K562 treated with DMSO at 1 percent for 24 hours (cell line): ENCODE measurements around the gene CRNKL1. TPM values are rescaled to one million over a fixed set of nuclear protein-coding genes. Genes with fewer than 3 reads are reported as not detected.

ENCODE experiments used
- total RNA-seq: library from RNA; unstranded; fragments of 300-600 nt; gene quantifications from 2 replicates; pipeline ENCODE4 v1.2.3, GENCODE V29; 2022; ENCODE audit warnings: low read depth; ENCODE audit not compliant: insufficient read depth

Gene CRNKL1
- 6.6 and 8.7 TPM in 2 replicates for total RNA-seq

GRCh38 chr20:20052074-20052970, at the start of gene CRNKL1, which contains the start of gene CFAP61:
CRNKL1 (minus strand) TSS chr20:20052466; CDS start chr20:20052342, 124 bp downstream.
CFAP61 (plus strand) TSS chr20:20052532; CDS start chr20:20056654, 4,122 bp downstream.

DNA sequence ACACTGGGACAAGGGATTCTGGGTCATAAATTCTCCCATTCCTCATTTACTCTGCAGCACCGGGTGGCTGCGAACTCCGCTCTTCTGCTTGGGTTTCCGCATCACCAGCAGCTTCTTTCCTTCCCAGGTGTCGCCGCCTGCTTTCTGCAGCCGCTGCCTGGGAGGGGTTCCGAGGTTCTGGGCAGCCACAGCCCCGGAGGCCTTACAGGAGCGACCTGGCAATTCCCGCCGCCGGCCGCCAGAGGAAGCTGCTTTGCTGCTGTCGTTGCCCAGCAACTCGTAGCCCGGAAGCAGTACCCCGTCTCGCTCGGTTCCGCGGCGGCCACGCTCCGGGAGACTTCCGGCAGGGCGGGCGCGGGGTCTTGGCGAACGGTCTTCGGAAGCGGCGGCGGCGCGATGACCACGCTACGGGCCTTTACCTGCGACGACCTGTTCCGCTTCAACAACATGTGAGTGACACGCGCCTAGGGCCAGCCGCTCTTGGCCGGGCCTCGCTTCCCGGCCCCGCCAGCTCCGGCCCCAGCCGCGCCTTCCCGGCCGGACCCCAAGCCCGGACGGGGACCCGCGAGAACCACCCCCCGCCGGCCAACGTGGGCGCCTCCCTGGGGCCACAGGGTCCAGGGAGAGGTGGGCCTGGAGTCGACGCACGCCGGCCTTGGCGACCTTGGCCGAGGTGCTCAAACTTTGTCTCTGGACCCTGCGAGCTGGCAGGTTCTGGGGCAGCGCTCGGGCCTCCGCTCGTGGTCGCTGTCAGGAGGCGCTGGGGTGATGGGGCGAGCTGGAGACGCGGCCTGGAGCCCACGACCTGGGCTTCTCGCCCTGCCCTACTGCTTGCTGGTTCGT, 35.0 kb downstream of the CRNKL1 start, which contains the start of gene NAA20:
TSS of gene NAA20 (plus strand) at position 362 of the 843 bp plus-strand sequence. CDS start at position 397, 35 bp downstream.

Other genes starting within 250 kb of the CRNKL1 start
- gene NAA20, start 35.1 kb downstream of the CRNKL1 start, total RNA-seq: 26.8 and 33.6 TPM in 2 replicates
- not detected in 2 replicates for gene CFAP61, start 66 bp upstream of the CRNKL1 start, total RNA-seq